ENCODE results near the gene MICB.
"Not testable (repeated sequence)": the region's sequence is repeated elsewhere in the genome, so short reads cannot be mapped to it uniquely, and the experiment has no call there.

MICB gene

GRCh38 chr6:31483392-31483791, 14.6 kb upstream of the MICB start:
- no peak overlapping the region for H3K4me3 ChIP-seq (ENCODE audit: low read depth, low read length)
- no peaks in the 10 kb centered on the region for H3K9me3 ChIP-seq (ENCODE audit: control insufficient read depth, low read length)
- no peak overlapping the region for H3K4me2 ChIP-seq (ENCODE audit: low read length)
- H3K9ac ChIP-seq, result no peak overlapping the region
- no peak overlapping the region for H2AFZ ChIP-seq
- no peaks in the 10 kb centered on the region for H3K36me3 ChIP-seq (ENCODE audit: control insufficient read depth, insufficient read depth, low read length)
- TF ChIP-seq, protein P1, sequence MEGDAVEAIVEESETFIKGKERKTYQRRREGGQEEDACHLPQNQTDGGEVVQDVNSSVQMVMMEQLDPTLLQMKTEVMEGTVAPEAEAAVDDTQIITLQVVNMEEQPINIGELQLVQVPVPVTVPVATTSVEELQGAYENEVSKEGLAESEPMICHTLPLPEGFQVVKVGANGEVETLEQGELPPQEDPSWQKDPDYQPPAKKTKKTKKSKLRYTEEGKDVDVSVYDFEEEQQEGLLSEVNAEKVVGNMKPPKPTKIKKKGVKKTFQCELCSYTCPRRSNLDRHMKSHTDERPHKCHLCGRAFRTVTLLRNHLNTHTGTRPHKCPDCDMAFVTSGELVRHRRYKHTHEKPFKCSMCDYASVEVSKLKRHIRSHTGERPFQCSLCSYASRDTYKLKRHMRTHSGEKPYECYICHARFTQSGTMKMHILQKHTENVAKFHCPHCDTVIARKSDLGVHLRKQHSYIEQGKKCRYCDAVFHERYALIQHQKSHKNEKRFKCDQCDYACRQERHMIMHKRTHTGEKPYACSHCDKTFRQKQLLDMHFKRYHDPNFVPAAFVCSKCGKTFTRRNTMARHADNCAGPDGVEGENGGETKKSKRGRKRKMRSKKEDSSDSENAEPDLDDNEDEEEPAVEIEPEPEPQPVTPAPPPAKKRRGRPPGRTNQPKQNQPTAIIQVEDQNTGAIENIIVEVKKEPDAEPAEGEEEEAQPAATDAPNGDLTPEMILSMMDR (IDR thresholded peaks at IDR 0.05), result no peak
- H3K79me2 ChIP-seq, result no peaks in the 10 kb centered on the region
- H3K27ac ChIP-seq, result no peak overlapping the region
- H3K4me1 ChIP-seq, result peaks cover 3% of the 10 kb centered on the region
- no peaks in the 10 kb centered on the region for H3K27me3 ChIP-seq (ENCODE audit: control insufficient read depth, insufficient read depth, low read length)

GRCh38 chr6:31485055-31485454, 12.9 kb upstream of the MICB start:
- H3K4me2 ChIP-seq (ENCODE audit: low read length), result no peak overlapping the region
- no peaks in the 10 kb centered on the region for H3K79me2 ChIP-seq
- TF ChIP-seq, protein P1 (IDR thresholded peaks at IDR 0.05), result no peak
- no peak overlapping the region for H2AFZ ChIP-seq
- no peaks in the 10 kb centered on the region for H3K9me3 ChIP-seq (ENCODE audit: control insufficient read depth, low read length)
- no peak overlapping the region for H3K9ac ChIP-seq
- H3K4me1 ChIP-seq, result peaks cover 3% of the 10 kb centered on the region
- H3K4me3 ChIP-seq (ENCODE audit: low read depth, low read length), result no peak overlapping the region
- no peaks in the 10 kb centered on the region for H3K27me3 ChIP-seq (ENCODE audit: control insufficient read depth, insufficient read depth, low read length)
- H3K27ac ChIP-seq, result no peak overlapping the region
- no peaks in the 10 kb centered on the region for H3K36me3 ChIP-seq (ENCODE audit: control insufficient read depth, insufficient read depth, low read length)

GRCh38 chr6:31486065-31486837, 11.7 kb upstream of the MICB start:
- not testable (repeated sequence) for H3K4me3 ChIP-seq (ENCODE audit: low read depth, low read length); H3K9ac ChIP-seq; H3K79me2 ChIP-seq; H3K27ac ChIP-seq; H2AFZ ChIP-seq; H3K9me3 ChIP-seq (ENCODE audit: control insufficient read depth, low read length); H3K4me2 ChIP-seq (ENCODE audit: low read length); H3K4me1 ChIP-seq; H3K27me3 ChIP-seq (ENCODE audit: control insufficient read depth, insufficient read depth, low read length); H3K36me3 ChIP-seq (ENCODE audit: control insufficient read depth, insufficient read depth, low read length)

GRCh38 chr6:31487674-31488073, 10.3 kb upstream of the MICB start:
- not testable (repeated sequence) for H3K4me1 ChIP-seq; H3K36me3 ChIP-seq (ENCODE audit: control insufficient read depth, insufficient read depth, low read length); H3K9ac ChIP-seq; H2AFZ ChIP-seq; H3K27me3 ChIP-seq (ENCODE audit: control insufficient read depth, insufficient read depth, low read length); H3K4me3 ChIP-seq (ENCODE audit: low read depth, low read length); H3K4me2 ChIP-seq (ENCODE audit: low read length); H3K27ac ChIP-seq; H3K9me3 ChIP-seq (ENCODE audit: control insufficient read depth, low read length); H3K79me2 ChIP-seq

GRCh38 chr6:31489086-31489485, 8.9 kb upstream of the MICB start:
- Histone ChIP-seq H3K9ac (no peak overlapping the region), H3K36me3 (ENCODE audit: control insufficient read depth, insufficient read depth, low read length) (no peaks in the 10 kb centered on the region), H2AFZ (no peak overlapping the region), H3K4me2 (ENCODE audit: low read length) (no peak overlapping the region), H3K27me3 (ENCODE audit: control insufficient read depth, insufficient read depth, low read length) (no peaks in the 10 kb centered on the region), H3K27ac (no peak overlapping the region), H3K79me2 (no peaks in the 10 kb centered on the region), H3K4me3 (ENCODE audit: low read depth, low read length) (no peak overlapping the region), H3K4me1 (peaks cover 3% of the 10 kb centered on the region), H3K9me3 (ENCODE audit: control insufficient read depth, low read length) (no peaks in the 10 kb centered on the region)
- TF ChIP-seq, protein P1 (IDR thresholded peaks at IDR 0.05), result no peak

Data from parathyroid adenoma (tissue), 2 donors.